ENCODE data around the gene NEDD9. TPM values are rescaled to one million over a fixed set of nuclear protein-coding genes. Genes with fewer than 3 reads are reported as not detected.

The NEDD9 gene
- total and polyA plus RNA-seq, 2 of the 13 experiments (the other 11 are each of a cell fraction or from before 2014, with no cell fraction given) = 27.1 to 389 TPM

DNA sequence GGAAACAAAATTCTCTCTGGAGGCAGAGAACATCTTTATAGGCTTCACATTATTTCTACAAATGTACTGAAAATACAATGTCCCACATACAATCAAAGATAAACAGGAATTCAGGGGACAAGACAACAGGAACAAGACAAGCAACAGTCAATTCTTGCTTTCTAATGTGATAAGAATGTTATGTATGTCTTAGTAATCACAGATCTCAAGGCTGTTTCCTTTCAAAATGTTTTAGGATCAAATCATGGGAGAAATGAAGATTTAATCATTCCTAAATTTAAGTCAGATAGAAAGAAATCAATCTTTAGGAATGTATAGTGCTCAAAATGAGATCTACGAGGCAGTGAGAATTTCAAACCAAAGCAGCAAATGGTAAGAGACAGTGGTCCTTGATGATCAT lies 32.1 kb downstream of the NEDD9 start:
- intact Hi-C loops (cut with micrococcal nuclease; ENCODE audit: unreplicated experiment) = no loop called here
- ATAC-seq = no peak
- BruUV-seq (replicated peaks) = no TSS peak
- DNase-seq (ENCODE audit: low spot score) = no peak
- Histone ChIP-seq H3K9ac (ENCODE audit: insufficient read depth, low read depth, low read length) (no peak overlapping the region), H3K27me3 (ENCODE audit: control insufficient read depth in 1 of 2, insufficient read depth in 2 of 2, low read length in 2 of 2) (no peaks in the 10 kb centered on the region), H3K79me2 (ENCODE audit: insufficient read depth, low read length) (peaks cover 91% of the 10 kb centered on the region), H2AFZ (ENCODE audit: low read length) (no peak overlapping the region), H3K4me1 (ENCODE audit: insufficient read depth, low read length) (peaks cover 91% of the 10 kb centered on the region), H3K4me2 (ENCODE audit: low read depth, low read length) (no peak overlapping the region), H4K20me1 (ENCODE audit: insufficient read depth, low read length) (peaks cover 87% of the 10 kb centered on the region), H3K4me3 (replicated peaks in 1 of 3; ENCODE audit: insufficient read depth in 1 of 3, low read depth in 2 of 3, low read length in 3 of 3) (no peak overlapping the region), H3K9me3 (ENCODE audit: low read length) (no peaks in the 10 kb centered on the region), H3K27ac (ENCODE audit: extremely low read length, insufficient read depth, low read length) (peak overlapping the region; percentile 24), H3K36me3 (replicated peaks in 1 of 2; ENCODE audit: control insufficient read depth in 1 of 2, insufficient read depth in 2 of 2, low read length in 2 of 2) (peaks cover 35 to 83% of the 10 kb centered on the region in 2 experiments)
- WGBS (ENCODE audit: low lambda C conversion rate) = 96% methylated on average over 1 of the region's 1 CpG
- in situ Hi-C loops (cut with HindIII; ENCODE audit: extremely low pct_ligation_motif_present, low pct_unique_long_range_greater_than_20kb) = no loop called here
- FAIRE-seq = no peak
- ChIA-PET POLR2A (interaction anchor here (5.9 kb wide), 1 partner anchor 17 kb away, joined by 78 read pairs; no protein-coding TSS in a partner anchor), CTCF (ENCODE audit: low intra/inter-chr PET ratio, low total read pairs) (no interaction called here)
- TF ChIP-seq EHMT2 (IDR thresholded peaks at IDR 0.05; ENCODE audit: borderline replicate concordance, low read depth, low read length) (no peak), TARDBP (CRISPR knock-in tag; IDR thresholded peaks at IDR 0.05) (no peak), NFE2L2 (IDR thresholded peaks at IDR 0.05; ENCODE audit: low read length) (no peak), YEATS2 (CRISPR knock-in tag; IDR thresholded peaks at IDR 0.05; ENCODE audit: borderline replicate concordance) (no peak), KDM6A (CRISPR knock-in tag; IDR thresholded peaks at IDR 0.05; ENCODE audit: low read depth) (no peak), ZNF496 (CRISPR knock-in tag; IDR thresholded peaks at IDR 0.05; ENCODE audit: insufficient replicate concordance) (no peak), PITX1 (CRISPR knock-in tag; IDR thresholded peaks at IDR 0.05) (no peak), ZNF607 (CRISPR knock-in tag; IDR thresholded peaks at IDR 0.05; ENCODE audit: borderline replicate concordance) (no peak), ZNF713 (CRISPR knock-in tag; IDR thresholded peaks at IDR 0.05) (no peak), GLI4 (CRISPR knock-in tag; IDR thresholded peaks at IDR 0.05; ENCODE audit: borderline replicate concordance) (no peak), BRCA1 (CRISPR knock-in tag; IDR thresholded peaks at IDR 0.05) (no peak), NCOR1 (IDR thresholded peaks at IDR 0.05; ENCODE audit: borderline replicate concordance, low read length) (no peak), ZNF503 (CRISPR knock-in tag; IDR thresholded peaks at IDR 0.05) (no peak)
- TF ChIP-seq, protein P1, sequence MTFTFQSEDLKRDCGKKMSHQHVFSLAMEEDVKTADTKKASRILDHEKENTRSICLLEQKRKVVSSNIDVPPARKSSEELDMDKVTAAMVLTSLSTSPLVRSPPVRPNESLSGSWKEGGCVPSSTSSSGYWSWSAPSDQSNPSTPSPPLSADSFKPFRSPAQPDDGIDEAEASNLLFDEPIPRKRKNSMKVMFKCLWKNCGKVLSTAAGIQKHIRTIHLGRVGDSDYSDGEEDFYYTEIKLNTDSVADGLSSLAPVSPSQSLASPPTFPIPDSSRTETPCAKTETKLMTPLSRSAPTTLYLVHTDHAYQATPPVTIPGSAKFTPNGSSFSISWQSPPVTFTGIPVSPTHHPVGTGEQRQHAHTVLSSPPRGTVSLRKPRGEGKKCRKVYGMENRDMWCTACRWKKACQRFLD (CRISPR knock-in tag; IDR thresholded peaks at IDR 0.05; ENCODE audit: borderline replicate concordance) = no peak

Data from HepG2 (cell line).